GM12864 (cell line): ENCODE data around the gene ATRIP.
A peak's percentile ranks its signal among the peaks of the same experiment; 100 is the strongest.

Experiments
- DNase-seq: peaks from one replicate; pipeline ENCODE4 v3.0.0-alpha.2; 2011; ENCODE audit warnings: low read depth
- H3K4me3 ChIP-seq: 2 replicates; pipeline ENCODE4 v1.5.1; 2011; ENCODE audit warnings: mild to moderate bottlenecking, low read depth, low read length, control low read depth
- CTCF ChIP-seq: IDR thresholded peaks from 2 replicates; pipeline ENCODE4 v1.5.1; 2011; ENCODE audit warnings: low read depth, mild to moderate bottlenecking, moderate library complexity, low read length, control low read depth, inconsistent platforms; ENCODE audit errors: missing control alignments

ATRIP gene

GRCh38 chr3:48429960-48430707 is 16.4 kb upstream of the ATRIP start, which contains the start of gene PLXNB1:
TSS of gene PLXNB1 (minus strand) at chr3:48430086. CDS start at chr3:48424611, 5,475 bp downstream.
- peak within 1 kb of the TSS; percentile 65 for H3K4me3 ChIP-seq
- TF ChIP-seq CTCF, result no peak
- DNase-seq, result no peak

GRCh38 chr3:48430708-48431101 is 15.8 kb upstream of the ATRIP start:
- no peak for DNase-seq
- no peak overlapping the region for H3K4me3 ChIP-seq
- no peak for TF ChIP-seq CTCF

- DNase-seq, result no peak
- TF ChIP-seq CTCF, result no peak
- no peak overlapping the region for H3K4me3 ChIP-seq
These were observed 15.1 kb upstream of the ATRIP start for GRCh38 chr3:48431224-48432029.

GRCh38 chr3:48432411-48433371 is 13.8 kb upstream of the ATRIP start:
- no peak overlapping the region for H3K4me3 ChIP-seq
- TF ChIP-seq CTCF, result no peak
- no peak for DNase-seq

- no peak overlapping the region for H3K4me3 ChIP-seq
- DNase-seq, result no peak
- no peak for TF ChIP-seq CTCF
These were observed 12.9 kb upstream of the ATRIP start for GRCh38 chr3:48433472-48434118.

GRCh38 chr3:48434591-48435222 is 11.8 kb upstream of the ATRIP start:
- DNase-seq, result no peak
- H3K4me3 ChIP-seq, result no peak overlapping the region
- TF ChIP-seq CTCF, result no peak
